NCI-H345 treated with DMSO at 0.1 percent for 48 hours (cell line): ENCODE results near the gene ATRN.
"Not testable (repeated sequence)": the region's sequence is repeated elsewhere in the genome, so short reads cannot be mapped to it uniquely, and the experiment has no call there.

Experiments
- DNase-seq: peaks from one replicate; lab custom pipeline; 2025; ENCODE audit not compliant: unreplicated experiment; lab: John Stamatoyannopoulos, UW

The ATRN gene

GRCh38 chr20:3560578-3560977 is 89.8 kb downstream of the ATRN start:
- DNase-seq = no peak

- no peak for DNase-seq
Observed at GRCh38 chr20:3563133-3563532, 92.3 kb downstream of the ATRN start.

- DNase-seq = peak; percentile 44
Observed at GRCh38 chr20:3563548-3564177, 92.8 kb downstream of the ATRN start.

GRCh38 chr20:3565851-3566250 is 95.0 kb downstream of the ATRN start:
- DNase-seq = no peak

GRCh38 chr20:3572151-3572550 is 101.3 kb downstream of the ATRN start:
- no peak for DNase-seq

- no peak for DNase-seq
Observed at GRCh38 chr20:3576363-3576762, 105.5 kb downstream of the ATRN start.

- DNase-seq = no peak
Observed at GRCh38 chr20:3577366-3577765, 106.5 kb downstream of the ATRN start.

GRCh38 chr20:3580412-3580811 is 109.6 kb downstream of the ATRN start:
- no peak for DNase-seq

- DNase-seq = no peak
Observed at GRCh38 chr20:3583765-3584164, 112.9 kb downstream of the ATRN start.

- DNase-seq = no peak
Observed at GRCh38 chr20:3586093-3586492, 115.3 kb downstream of the ATRN start.

GRCh38 chr20:3590164-3590563 is 119.3 kb downstream of the ATRN start:
- no peak for DNase-seq

GRCh38 chr20:3592931-3593330 is 122.1 kb downstream of the ATRN start:
- DNase-seq = no peak

- peak; percentile 39 for DNase-seq
Observed at GRCh38 chr20:3595541-3595940, 124.7 kb downstream of the ATRN start.

GRCh38 chr20:3603108-3603507 is 132.3 kb downstream of the ATRN start:
- no peak for DNase-seq

GRCh38 chr20:3605386-3605886 is 134.6 kb downstream of the ATRN start:
- DNase-seq = not testable (repeated sequence)

- no peak for DNase-seq
Observed at GRCh38 chr20:3606021-3606420, 135.2 kb downstream of the ATRN start.

- no peak for DNase-seq
Observed at GRCh38 chr20:3611901-3612300, 141.1 kb downstream of the ATRN start.

GRCh38 chr20:3612795-3613572 is 142.2 kb downstream of the ATRN start:
- DNase-seq = no peak

GRCh38 chr20:3613821-3614440 is 143.1 kb downstream of the ATRN start:
- DNase-seq = no peak

- DNase-seq = no peak
Observed at GRCh38 chr20:3614466-3614865, 143.6 kb downstream of the ATRN start.

GRCh38 chr20:3615171-3615840 is 144.5 kb downstream of the ATRN start:
- not testable (repeated sequence) for DNase-seq
